Measurements from ENCODE around the gene CLTCL1. TPM values are rescaled to one million over a fixed set of nuclear protein-coding genes. Genes with fewer than 3 reads are reported as not detected.

The CLTCL1 gene
- polyA plus RNA-seq, 1 donor, result 6.9 TPM

DNA sequence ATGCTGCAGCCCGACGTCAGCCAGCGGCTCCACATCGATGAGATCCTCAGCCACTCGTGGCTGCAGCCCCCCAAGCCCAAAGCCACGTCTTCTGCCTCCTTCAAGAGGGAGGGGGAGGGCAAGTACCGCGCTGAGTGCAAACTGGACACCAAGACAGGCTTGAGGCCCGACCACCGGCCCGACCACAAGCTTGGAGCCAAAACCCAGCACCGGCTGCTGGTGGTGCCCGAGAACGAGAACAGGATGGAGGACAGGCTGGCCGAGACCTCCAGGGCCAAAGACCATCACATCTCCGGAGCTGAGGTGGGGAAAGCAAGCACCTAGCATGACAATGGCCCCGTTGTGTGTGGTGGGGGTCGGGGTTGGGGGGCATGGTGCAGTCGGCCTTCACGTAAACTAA is 159.4 kb downstream of the CLTCL1 start:
- no peak for DNase-seq

DNA sequence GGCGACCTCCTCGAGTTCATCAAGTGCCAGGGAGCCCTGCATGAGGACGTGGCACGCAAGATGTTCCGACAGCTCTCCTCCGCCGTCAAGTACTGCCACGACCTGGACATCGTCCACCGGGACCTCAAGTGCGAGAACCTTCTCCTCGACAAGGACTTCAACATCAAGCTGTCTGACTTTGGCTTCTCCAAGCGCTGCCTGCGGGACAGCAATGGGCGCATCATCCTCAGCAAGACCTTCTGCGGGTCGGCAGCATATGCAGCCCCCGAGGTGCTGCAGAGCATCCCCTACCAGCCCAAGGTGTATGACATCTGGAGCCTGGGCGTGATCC is 159.9 kb downstream of the CLTCL1 start:
- DNase-seq, result no peak

DNA sequence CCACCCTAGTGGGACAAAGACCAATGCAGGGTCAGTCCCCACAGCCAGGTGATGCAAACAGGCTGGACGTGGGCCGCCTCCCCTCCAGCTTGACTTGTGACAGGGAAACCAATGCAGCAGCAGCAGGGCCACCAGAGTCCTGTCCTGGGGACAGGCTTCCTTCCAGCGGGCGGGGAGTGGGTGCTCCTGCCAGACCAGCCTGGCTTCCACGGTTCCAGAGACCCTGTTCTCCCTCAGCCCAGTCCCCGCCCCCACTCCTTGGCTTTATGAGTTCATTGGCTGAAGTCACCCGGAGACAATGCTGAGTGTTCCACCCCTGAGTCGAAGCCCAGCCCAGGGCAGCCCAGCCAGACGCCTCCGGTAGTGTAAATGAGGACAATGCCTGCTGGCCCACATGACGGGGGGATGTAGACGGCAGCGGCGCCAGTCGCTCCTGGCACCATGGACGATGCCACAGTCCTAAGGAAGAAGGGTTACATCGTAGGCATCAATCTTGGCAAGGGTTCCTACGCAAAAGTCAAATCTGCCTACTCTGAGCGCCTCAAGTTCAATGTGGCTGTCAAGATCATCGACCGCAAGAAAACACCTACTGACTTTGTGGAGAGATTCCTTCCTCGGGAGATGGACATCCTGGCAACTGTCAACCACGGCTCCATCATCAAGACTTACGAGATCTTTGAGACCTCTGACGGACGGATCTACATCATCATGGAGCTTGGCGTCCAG is 160.4 kb downstream of the CLTCL1 start, which contains the start of gene TSSK2:
Gene TSSK2 (plus strand): TSS at position 350 of the 726 bp plus-strand sequence. CDS start 92 bp downstream, at position 442.
- DNase-seq, result no peak

DNA sequence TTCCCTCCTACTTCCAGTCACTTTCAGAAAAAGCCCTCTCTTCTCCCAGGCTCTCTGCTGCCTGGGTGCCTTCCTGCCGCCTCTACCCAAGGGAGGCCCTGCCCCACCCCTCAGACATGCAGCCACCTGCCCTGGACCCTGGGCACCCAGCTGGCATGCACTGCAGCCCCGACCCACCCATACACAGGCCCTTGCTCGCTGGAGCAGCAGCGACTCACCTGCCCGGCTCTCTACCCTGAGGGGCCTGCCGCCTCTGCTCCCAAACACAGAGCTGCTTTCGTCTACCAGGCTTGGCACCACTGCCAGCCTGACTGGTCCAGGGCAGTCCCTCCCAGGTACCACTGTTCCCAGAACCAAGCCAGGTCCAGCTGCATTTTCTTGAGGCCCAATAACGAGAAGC is 161.6 kb downstream of the CLTCL1 start:
- DNase-seq, result no peak

Other genes with a start within 250 kb of the CLTCL1 start
- 71.5 TPM for gene DGCR2, start 169.3 kb downstream of the CLTCL1 start, polyA plus RNA-seq (ENCODE audit: insufficient read length)
- not detected for gene TSSK2, start 160.4 kb downstream of the CLTCL1 start, polyA plus RNA-seq (ENCODE audit: insufficient read length)
- gene ESS2, start 147.1 kb downstream of the CLTCL1 start, polyA plus RNA-seq (ENCODE audit: insufficient read length), result 13.3 TPM
- not detected for gene GSC2, start 141.4 kb downstream of the CLTCL1 start, polyA plus RNA-seq (ENCODE audit: insufficient read length)
- 57.4 TPM for gene SLC25A1, start 113.0 kb downstream of the CLTCL1 start, polyA plus RNA-seq (ENCODE audit: insufficient read length)
- 34.6 TPM for gene HIRA, start 140.0 kb upstream of the CLTCL1 start, polyA plus RNA-seq (ENCODE audit: insufficient read length)
- 43.2 TPM for gene MRPL40, start 140.8 kb upstream of the CLTCL1 start, polyA plus RNA-seq (ENCODE audit: insufficient read length)
- gene C22orf39, start 156.0 kb upstream of the CLTCL1 start, polyA plus RNA-seq (ENCODE audit: insufficient read length), result 41.1 TPM
- 67.5 TPM for gene UFD1, start 187.5 kb upstream of the CLTCL1 start, polyA plus RNA-seq (ENCODE audit: insufficient read length)
- 25.2 TPM for gene CDC45, start 188.2 kb upstream of the CLTCL1 start, polyA plus RNA-seq (ENCODE audit: insufficient read length)
- 17.5 TPM for gene CLDN5, start 232.7 kb upstream of the CLTCL1 start, polyA plus RNA-seq (ENCODE audit: insufficient read length)

Data from left kidney (tissue), 2 donors.